Activated naive CD8-positive, alpha-beta T cell treated with anti-CD3 and anti-CD28 coated beads for 36 hours (primary cell): ENCODE data around the gene LANCL1. TPM values are rescaled to one million over a fixed set of nuclear protein-coding genes. Genes with fewer than 3 reads are reported as not detected.
"Not testable (repeated sequence)": the region's sequence is repeated elsewhere in the genome, so short reads cannot be mapped to it uniquely, and the experiment has no call there.

ENCODE experiments used
- DNase-seq: peaks from one replicate; pipeline ENCODE4 v3.0.0; 2021
- H3K27ac Mint-ChIP-seq: one replicate; pipeline ENCODE4 v1.8.0; 2022; ENCODE audit warnings: mild to moderate bottlenecking, moderate library complexity, mixed read lengths
- H3K27me3 Mint-ChIP-seq: one replicate; pipeline ENCODE4 v1.8.0; 2022; ENCODE audit warnings: mild to moderate bottlenecking, mixed read lengths
- H3K36me3 Mint-ChIP-seq: one replicate; pipeline ENCODE4 v1.8.0; 2021; ENCODE audit warnings: mild to moderate bottlenecking, mixed read lengths
- H3K4me1 Mint-ChIP-seq: one replicate; pipeline ENCODE4 v1.8.0; 2021; ENCODE audit warnings: mixed read lengths
- H3K4me3 Mint-ChIP-seq: one replicate; pipeline ENCODE4 v1.8.0; 2022; ENCODE audit warnings: mild to moderate bottlenecking, moderate library complexity, mixed read lengths
- H3K9me3 Mint-ChIP-seq: one replicate; pipeline ENCODE4 v1.8.0; 2022; ENCODE audit warnings: mixed read lengths
- total RNA-seq, 2 experiments: library from RNA; stranded (reverse); gene quantifications; one replicate each; pipeline ENCODE4 v1.2.3, GENCODE V29; 2021

LANCL1 gene
- total RNA-seq, 2 experiments from 2014 or later: 43.6 to 45.2 TPM

DNA sequence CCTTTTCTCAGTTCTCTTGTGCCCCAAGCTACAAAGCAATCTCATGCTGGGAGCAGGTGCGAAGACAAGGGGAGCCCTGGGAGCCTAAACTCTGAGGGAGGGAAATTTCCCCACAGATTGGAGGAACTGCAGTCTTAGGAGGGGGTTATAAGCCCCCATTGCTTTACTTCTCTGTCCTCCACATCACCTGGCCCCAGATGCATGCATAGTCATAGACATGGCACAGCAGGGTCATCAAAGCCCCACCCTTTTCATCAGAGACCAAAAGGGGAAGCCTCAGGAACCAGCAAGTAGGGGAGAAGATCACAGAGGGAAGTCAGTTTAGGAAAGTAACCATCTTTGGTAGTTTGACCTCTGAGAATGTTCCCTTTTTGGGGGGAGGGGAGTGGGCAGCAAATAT is 33.7 kb downstream of the LANCL1 start:
- Mint-ChIP-seq H3K9me3 (peaks cover 6% of the 10 kb centered on the region), H3K36me3 (peaks cover 32% of the 10 kb centered on the region), H3K27me3 (no peaks in the 10 kb centered on the region), H3K27ac (no peak overlapping the region), H3K4me1 (peaks cover 10% of the 10 kb centered on the region), H3K4me3 (no peak overlapping the region)
- DNase-seq: no peak

DNA sequence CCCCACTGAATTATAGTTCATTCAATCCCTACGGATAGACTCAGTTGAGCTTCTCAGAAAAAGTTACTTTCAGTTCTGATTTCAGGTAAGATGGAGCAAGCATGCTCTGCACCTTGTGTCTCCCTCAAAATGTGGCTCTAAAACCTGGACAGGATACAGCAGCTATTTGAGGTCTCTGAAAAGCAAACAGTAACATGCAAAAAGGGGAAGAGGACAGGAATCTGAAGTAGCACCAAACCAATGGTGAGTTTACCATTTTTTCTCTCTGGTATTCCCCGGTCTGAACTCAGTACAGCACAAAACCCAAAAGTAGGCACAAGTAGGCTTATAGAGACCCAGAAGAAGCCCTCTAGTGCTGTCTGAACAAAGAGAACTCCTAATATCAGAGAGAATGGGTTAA is 34.1 kb downstream of the LANCL1 start:
- no peaks in the 10 kb centered on the region for H3K27me3 Mint-ChIP-seq

DNA sequence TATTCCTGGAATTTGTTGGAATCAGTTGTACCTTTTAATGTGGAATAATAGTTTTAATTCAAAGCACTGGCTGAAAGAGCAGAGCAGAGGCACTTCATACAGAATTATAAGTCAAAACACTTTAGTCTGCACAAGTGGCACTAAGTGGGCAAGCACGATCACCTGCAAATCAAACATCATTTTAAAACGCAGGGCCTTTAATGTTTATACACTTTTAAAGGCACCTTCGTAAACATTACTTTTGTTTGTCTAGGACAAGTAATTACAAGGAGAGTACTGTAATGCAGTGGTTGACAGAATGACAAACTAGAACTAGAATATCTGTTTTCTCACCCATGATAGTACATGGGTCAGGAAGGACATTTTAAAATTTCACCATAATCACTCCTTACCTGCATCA is 36.4 kb downstream of the LANCL1 start:
- Mint-ChIP-seq H3K4me3 (no peak overlapping the region), H3K9me3 (no peaks in the 10 kb centered on the region), H3K27me3 (no peaks in the 10 kb centered on the region), H3K4me1 (peaks cover 5% of the 10 kb centered on the region), H3K36me3 (peaks cover 27% of the 10 kb centered on the region), H3K27ac (no peak overlapping the region)
- DNase-seq: no peak

More for the DNA sequence above, 34.1 kb downstream of the LANCL1 start:
- DNase-seq: no peak
- no peak overlapping the region for H3K4me3 Mint-ChIP-seq
- H3K4me1 Mint-ChIP-seq: peaks cover 10% of the 10 kb centered on the region
- H3K9me3 Mint-ChIP-seq: peaks cover 3% of the 10 kb centered on the region
- H3K36me3 Mint-ChIP-seq: peaks cover 28% of the 10 kb centered on the region
- no peak overlapping the region for H3K27ac Mint-ChIP-seq

DNA sequence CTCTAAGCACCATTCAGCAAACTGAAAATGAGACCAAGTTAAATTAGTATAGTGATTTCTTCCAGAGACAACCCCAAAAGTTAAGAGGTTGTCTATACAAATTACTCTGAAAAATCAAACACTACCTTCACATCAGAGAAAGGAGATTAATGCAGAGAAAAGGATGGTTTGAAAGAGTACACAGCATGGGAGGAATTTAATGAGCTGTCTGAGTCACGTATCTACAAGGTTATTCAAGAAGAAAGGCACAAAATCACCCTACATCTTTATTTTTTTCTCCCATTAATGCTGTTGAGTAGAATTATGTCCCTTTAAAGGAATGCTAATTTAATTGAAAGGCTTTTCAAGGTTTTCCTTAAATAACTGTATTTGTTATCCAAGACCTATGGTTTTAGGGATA is 41.1 kb downstream of the LANCL1 start:
- no peak overlapping the region for H3K4me3 Mint-ChIP-seq
- H3K9me3 Mint-ChIP-seq: peaks cover 12% of the 10 kb centered on the region
- no peaks in the 10 kb centered on the region for H3K27me3 Mint-ChIP-seq
- H3K4me1 Mint-ChIP-seq: no peaks in the 10 kb centered on the region
- peaks cover 60% of the 10 kb centered on the region for H3K36me3 Mint-ChIP-seq
- no peak overlapping the region for H3K27ac Mint-ChIP-seq
- no peak for DNase-seq

GRCh38 chr2:210432633-210433032 is 43.9 kb downstream of the LANCL1 start:
- Mint-ChIP-seq H3K36me3 (peaks cover 81% of the 10 kb centered on the region), H3K4me3 (no peak overlapping the region), H3K27me3 (no peaks in the 10 kb centered on the region), H3K27ac (no peak overlapping the region), H3K4me1 (no peaks in the 10 kb centered on the region), H3K9me3 (peaks cover 29% of the 10 kb centered on the region)
- DNase-seq: no peak

DNA sequence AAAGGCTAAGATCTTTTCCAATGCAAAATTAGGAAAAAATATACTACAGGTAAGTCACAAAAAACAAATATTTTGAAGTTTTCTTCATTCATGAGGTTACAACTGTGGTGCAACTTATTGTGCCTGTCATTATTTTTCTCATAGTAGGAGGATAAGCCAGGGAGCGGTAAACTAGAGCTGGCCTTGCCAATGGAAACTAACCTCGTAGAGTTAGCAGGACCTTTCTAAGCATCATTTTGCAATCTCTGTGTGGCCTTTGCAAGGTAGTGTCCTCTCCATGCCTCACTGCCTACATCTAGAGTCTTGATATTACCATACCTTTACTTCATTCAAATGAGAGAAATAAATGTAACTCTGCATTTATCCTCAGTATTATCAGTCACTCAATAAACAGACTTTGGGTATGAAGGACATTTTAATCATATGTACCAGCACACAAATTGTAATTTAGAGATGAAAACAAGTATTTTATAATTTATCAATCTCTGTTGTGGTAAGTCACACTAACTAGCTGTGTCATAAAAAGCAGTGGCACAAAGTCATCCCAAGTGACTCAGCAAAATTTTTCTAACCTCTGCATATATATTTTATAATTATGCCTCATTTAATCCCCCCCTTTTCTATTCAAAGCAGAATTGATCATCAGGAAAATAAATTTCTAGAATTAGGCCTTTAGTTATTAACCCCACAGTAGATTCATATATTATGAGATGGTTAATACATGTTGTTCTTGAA is 47.0 kb downstream of the LANCL1 start:
- Mint-ChIP-seq H3K27me3 (no peaks in the 10 kb centered on the region), H3K4me1 (no peaks in the 10 kb centered on the region), H3K9me3 (peaks cover 53% of the 10 kb centered on the region), H3K27ac (no peak overlapping the region), H3K4me3 (no peak overlapping the region), H3K36me3 (peaks cover 79% of the 10 kb centered on the region)
- no peak for DNase-seq

GRCh38 chr2:210428393-210429179 is 48.0 kb downstream of the LANCL1 start:
- Mint-ChIP-seq H3K4me1 (no peaks in the 10 kb centered on the region), H3K27me3 (no peaks in the 10 kb centered on the region), H3K9me3 (peaks cover 55% of the 10 kb centered on the region), H3K36me3 (peaks cover 73% of the 10 kb centered on the region), H3K27ac (no peak overlapping the region), H3K4me3 (no peak overlapping the region)
- DNase-seq: no peak

DNA sequence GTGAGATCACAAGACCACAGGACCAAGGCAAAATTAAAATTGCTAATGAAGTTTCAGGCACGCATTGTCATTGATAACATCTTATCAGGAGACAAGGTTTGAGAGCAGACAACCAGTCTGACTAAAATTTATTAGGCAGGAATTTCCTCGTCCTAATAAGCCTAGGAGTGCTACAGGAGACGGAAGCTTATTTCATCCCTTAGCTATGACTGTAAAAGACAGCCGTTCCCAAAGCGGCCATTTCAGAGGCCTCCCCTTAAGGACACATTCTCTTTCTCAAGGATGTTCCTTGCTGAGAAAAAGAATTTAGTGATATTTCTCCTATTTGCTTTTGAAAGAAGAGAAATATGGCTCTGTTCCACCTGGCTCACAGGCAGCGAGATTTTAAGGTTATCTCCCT is 49.2 kb downstream of the LANCL1 start:
- H3K4me3 Mint-ChIP-seq, H3K27ac Mint-ChIP-seq, H3K27me3 Mint-ChIP-seq, DNase-seq, H3K4me1 Mint-ChIP-seq: not testable (repeated sequence)
- peaks cover 55% of the 10 kb centered on the region for H3K9me3 Mint-ChIP-seq
- H3K36me3 Mint-ChIP-seq: peaks cover 60% of the 10 kb centered on the region

GRCh38 chr2:210422366-210422765 is 54.2 kb downstream of the LANCL1 start:
- Mint-ChIP-seq H3K36me3 (peaks cover 19% of the 10 kb centered on the region), H3K27ac (no peak overlapping the region), H3K4me1 (no peaks in the 10 kb centered on the region), H3K4me3 (no peak overlapping the region), H3K27me3 (peaks cover 17% of the 10 kb centered on the region), H3K9me3 (peaks cover 30% of the 10 kb centered on the region)
- no peak for DNase-seq

GRCh38 chr2:210421916-210422315 is 54.6 kb downstream of the LANCL1 start:
- Mint-ChIP-seq H3K36me3 (peaks cover 16% of the 10 kb centered on the region), H3K4me3 (no peak overlapping the region), H3K27ac (no peak overlapping the region), H3K4me1 (no peaks in the 10 kb centered on the region), H3K9me3 (peaks cover 26% of the 10 kb centered on the region), H3K27me3 (peaks cover 17% of the 10 kb centered on the region)
- no peak for DNase-seq

GRCh38 chr2:210412660-210413059 is 63.9 kb downstream of the LANCL1 start:
- Mint-ChIP-seq H3K27ac (no peak overlapping the region), H3K9me3 (peaks cover 15% of the 10 kb centered on the region), H3K4me3 (no peak overlapping the region), H3K36me3 (no peaks in the 10 kb centered on the region), H3K27me3 (peaks cover 10% of the 10 kb centered on the region), H3K4me1 (no peaks in the 10 kb centered on the region)
- DNase-seq: no peak

GRCh38 chr2:210410542-210410941 is 66.0 kb downstream of the LANCL1 start:
- Mint-ChIP-seq H3K4me1 (no peaks in the 10 kb centered on the region), H3K4me3 (no peak overlapping the region), H3K9me3 (peaks cover 11% of the 10 kb centered on the region), H3K36me3 (no peaks in the 10 kb centered on the region), H3K27me3 (peaks cover 14% of the 10 kb centered on the region), H3K27ac (no peak overlapping the region)
- no peak for DNase-seq

DNA sequence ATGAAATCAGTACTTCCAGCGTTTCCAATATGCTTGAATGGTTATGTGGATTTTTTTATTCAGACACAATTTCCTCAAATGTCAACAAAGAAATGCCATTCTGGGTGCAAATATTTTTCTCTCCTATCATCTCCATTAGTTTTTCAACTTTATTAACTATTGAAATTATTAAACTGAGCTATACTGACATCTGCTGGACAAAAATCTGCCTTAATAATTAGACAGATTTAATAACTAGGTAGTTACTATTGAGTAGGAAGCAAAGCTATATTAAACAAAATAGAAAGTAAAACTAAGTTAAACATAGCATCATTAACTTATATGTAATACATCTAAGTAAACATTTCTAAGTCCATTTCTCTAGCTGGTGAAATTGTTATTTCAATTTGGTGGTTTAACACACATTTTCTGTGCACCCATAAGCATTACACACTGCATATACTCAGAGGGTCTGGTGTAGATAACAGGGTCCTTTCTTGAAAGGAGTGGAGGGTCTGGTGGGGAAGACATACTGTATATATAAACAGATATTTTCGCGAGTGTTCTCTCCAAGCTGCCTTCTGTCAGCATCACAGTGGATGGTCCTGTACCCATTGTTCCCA is 77.0 kb downstream of the LANCL1 start:
- no peaks in the 10 kb centered on the region for H3K4me1 Mint-ChIP-seq
- H3K4me3 Mint-ChIP-seq: no peak overlapping the region
- H3K9me3 Mint-ChIP-seq: no peaks in the 10 kb centered on the region
- H3K36me3 Mint-ChIP-seq: no peaks in the 10 kb centered on the region
- no peaks in the 10 kb centered on the region for H3K27me3 Mint-ChIP-seq
- no peak overlapping the region for H3K27ac Mint-ChIP-seq
- no peak for DNase-seq

GRCh38 chr2:210392469-210392881 is 84.1 kb downstream of the LANCL1 start:
- no peak overlapping the region for H3K27ac Mint-ChIP-seq
- no peaks in the 10 kb centered on the region for H3K4me1 Mint-ChIP-seq
- DNase-seq: no peak
- H3K36me3 Mint-ChIP-seq: no peaks in the 10 kb centered on the region
- H3K9me3 Mint-ChIP-seq: no peaks in the 10 kb centered on the region
- peaks cover 4% of the 10 kb centered on the region for H3K27me3 Mint-ChIP-seq
- no peak overlapping the region for H3K4me3 Mint-ChIP-seq

- H3K9me3 Mint-ChIP-seq: no peaks in the 10 kb centered on the region
- no peak for DNase-seq
- peaks cover 7% of the 10 kb centered on the region for H3K27me3 Mint-ChIP-seq
- H3K27ac Mint-ChIP-seq: no peak overlapping the region
- H3K4me3 Mint-ChIP-seq: no peak overlapping the region
- no peaks in the 10 kb centered on the region for H3K4me1 Mint-ChIP-seq
- no peaks in the 10 kb centered on the region for H3K36me3 Mint-ChIP-seq
These were observed 86.7 kb downstream of the LANCL1 start for GRCh38 chr2:210389856-210390255.
